ENCODE measurements around the gene PAGE4. TPM values are rescaled to one million over a fixed set of nuclear protein-coding genes. Genes with fewer than 3 reads are reported as not detected.

Gene PAGE4
- total and polyA plus RNA-seq, 9 of the 15 experiments (the other 6 are each of a cell fraction or from before 2014, with no cell fraction given) = 0.99 to 8.0 (median 3.9) TPM

GRCh38 chrX:49840679-49841078 lies 11.6 kb downstream of the PAGE4 start (continued):
- TF ChIP-seq LCOR (CRISPR knock-in tag; IDR thresholded peaks at IDR 0.05) = no peak
- TF ChIP-seq DDX20 (tag; IDR thresholded peaks at IDR 0.05; ENCODE audit: low read depth) = no peak
- peak; percentile 75 for TF ChIP-seq ZNF24 (IDR thresholded peaks at IDR 0.05)
- TF ChIP-seq ARHGAP35 (IDR thresholded peaks at IDR 0.05; ENCODE audit: partially characterized antibody) = no peak
- TF ChIP-seq BRD4 (IDR thresholded peaks at IDR 0.05) = no peak
- TF ChIP-seq SMARCB1 (IDR thresholded peaks at IDR 0.05; ENCODE audit: insufficient read length, low read depth) = no peak
- no peak for TF ChIP-seq BRCA1 (IDR thresholded peaks at IDR 0.05)
- TF ChIP-seq BRCA1 (CRISPR knock-in tag; IDR thresholded peaks at IDR 0.05) = no peak
- TF ChIP-seq RFX1 (IDR thresholded peaks at IDR 0.05) = peak; percentile 99
- peak; percentile 80 to 82 (median 82) for TF ChIP-seq CTCF (IDR thresholded peaks at IDR 0.05 in 2 of 3, conservative IDR thresholded peaks at IDR 0.05 in 1 of 3; ENCODE audit: insufficient read depth in 2 of 3, low read depth in 1 of 3, low read length in 3 of 3)
- TF ChIP-seq FOXK2 (conservative IDR thresholded peaks at IDR 0.05 in 1 of 2, IDR thresholded peaks at IDR 0.05 in 1 of 2; ENCODE audit: low read depth in 2 of 2) = peak; percentile 58 to 70; a peak in 3 of 4 replicates
- no peak for TF ChIP-seq BRF1 (IDR thresholded peaks at IDR 0.05; ENCODE audit: borderline replicate concordance, extremely low read depth, insufficient read length)
- no peak for TF ChIP-seq FOXA1 (IDR thresholded peaks at IDR 0.05; ENCODE audit: borderline replicate concordance)
- no peak for TF ChIP-seq RERE (CRISPR knock-in tag; IDR thresholded peaks at IDR 0.05; ENCODE audit: borderline replicate concordance)
- peak; percentile 74 for TF ChIP-seq GABPA (tag; conservative IDR thresholded peaks at IDR 0.05; ENCODE audit: low read depth)
- TF ChIP-seq CREM (IDR thresholded peaks at IDR 0.05; ENCODE audit: low read depth) = peak; percentile 44; the same call in 1 of the 2 replicates
- TF ChIP-seq ETV5 (CRISPR knock-in tag; IDR thresholded peaks at IDR 0.05; ENCODE audit: low read depth) = 0 out of 2 replicates have a peak, but pooled peaks have one; percentile 49
- peak; percentile 75 for TF ChIP-seq TFAP4 (CRISPR knock-in tag; IDR thresholded peaks at IDR 0.05; ENCODE audit: borderline replicate concordance)
- no peak for TF ChIP-seq BCOR (IDR thresholded peaks at IDR 0.05)
- peak; percentile 24; the same call in 1 of the 2 replicates for TF ChIP-seq CC2D1A (IDR thresholded peaks at IDR 0.05)
- no peak for TF ChIP-seq XRCC3 (IDR thresholded peaks at IDR 0.05)
- 0 out of 2 replicates have a peak, but pooled peaks have one; percentile 10 for TF ChIP-seq HCFC1 (IDR thresholded peaks at IDR 0.05; ENCODE audit: low read depth, low read length)
